SK-N-SH (cell line): ENCODE data around the gene PRKCI. TPM values are rescaled to one million over a fixed set of nuclear protein-coding genes. Genes with fewer than 3 reads are reported as not detected.

Experiments
- CTCF ChIA-PET: fragments of 300-600, 350-600 bp; formaldehyde crosslinking; extraction: SDS; loops from one replicate; lab custom pipeline; 2021; lab: Yijun Ruan, JAX
- POLR2A ChIA-PET: fragments of 350-600 bp; sonication (Branson Sonifier 250); formaldehyde crosslinking; extraction: SDS; loops from one replicate; lab custom pipeline; 2020; ENCODE audit warnings: antibody characterized with exemption, inconsistent platforms; lab: Yijun Ruan, JAX
- DNase-seq: peaks from one replicate; pipeline ENCODE4 v3.0.0; 2012
- H2AFZ ChIP-seq: fragments of 200-600 bp; sonication (generic); 2 replicates; pipeline ENCODE4 v1.8.1; 2016; ENCODE audit warnings: antibody characterized with exemption, mild to moderate bottlenecking, low read depth
- H3F3A ChIP-seq: fragments of 200-600 bp; sonication (generic); replicated peaks from 2 replicates; pipeline ENCODE3; 2016; ENCODE audit warnings: antibody characterized with exemption, mild to moderate bottlenecking; ENCODE audit not compliant: insufficient read depth
- H3K27ac ChIP-seq, 2 experiments: fragments of 200-500 bp in 1 of 2; fragments of 200-600 bp in 1 of 2; sonication (Bioruptor generic) in 1 of 2; sonication (generic), shearing (Covaris generic) in 1 of 2; 2 replicates each; pipeline versions ENCODE4 v1.5.1 to v1.6.1; 2014 to 2016; ENCODE audit warnings: low read depth in 2 of 2, inconsistent platforms in 1 of 2, low read length in 1 of 2, mild to moderate bottlenecking in 1 of 2, mixed read lengths in 1 of 2
- H3K27me3 ChIP-seq: fragments of 200-600 bp; sonication (generic), shearing (Covaris generic); 2 replicates; pipeline ENCODE4 v1.6.1; 2016; ENCODE audit warnings: mixed run types; ENCODE audit not compliant: insufficient read depth
- H3K36me3 ChIP-seq, 2 experiments: fragments of 200-500 bp in 1 of 2; fragments of 200-600 bp in 1 of 2; sonication (Bioruptor generic) in 1 of 2; sonication (generic) in 1 of 2; replicated peaks in 1 of 2; 2 replicates each; pipeline versions ENCODE3 to v1.5.1; 2014 to 2016; ENCODE audit warnings: low read length in 1 of 2, mild to moderate bottlenecking in 1 of 2; ENCODE audit not compliant: insufficient read depth in 2 of 2, control insufficient read depth in 1 of 2
- H3K4me1 ChIP-seq, 2 experiments: fragments of 200-500 bp in 1 of 2; fragments of 200-600 bp in 1 of 2; sonication (Bioruptor generic) in 1 of 2; sonication (generic), shearing (Covaris generic) in 1 of 2; 2 replicates each; pipeline versions ENCODE4 v1.5.1 to v1.6.1; 2014 to 2016; ENCODE audit warnings: low read depth in 1 of 2, low read length in 1 of 2, mixed run types in 1 of 2; ENCODE audit not compliant: insufficient read depth in 2 of 2, control insufficient read depth in 1 of 2
- H3K4me2 ChIP-seq: fragments of 200-600 bp; sonication (generic), shearing (Covaris generic); 2 replicates; pipeline ENCODE4 v1.6.1; 2017; ENCODE audit warnings: mixed run types
- H3K4me3 ChIP-seq, 2 experiments: fragments of 200-500 bp in 1 of 2; fragments of 200-600 bp in 1 of 2; sonication (Bioruptor generic) in 1 of 2; sonication (generic), shearing (Covaris generic) in 1 of 2; 2 replicates each; pipeline versions ENCODE4 v1.5.1 to v1.8.1; 2014 to 2016; ENCODE audit warnings: low read depth in 2 of 2, inconsistent platforms in 1 of 2, low read length in 1 of 2, mild to moderate bottlenecking in 1 of 2, mixed read lengths in 1 of 2, moderate library complexity in 1 of 2
- H3K79me2 ChIP-seq: fragments of 200-600 bp; sonication (generic); 2 replicates; pipeline ENCODE4 v1.8.1; 2017; ENCODE audit warnings: mild to moderate bottlenecking; ENCODE audit not compliant: insufficient read depth
- H3K9ac ChIP-seq: fragments of 200-600 bp; sonication (generic); 2 replicates; pipeline ENCODE4 v1.6.1; 2017; ENCODE audit warnings: mixed run types
- H3K9me2 ChIP-seq: fragments of 200-600 bp; sonication (generic); 2 replicates; pipeline ENCODE4 v1.6.1; 2017; ENCODE audit warnings: mixed run types
- H3K9me3 ChIP-seq: fragments of 200-600 bp; sonication (generic); 2 replicates; pipeline ENCODE4 v1.6.1; 2017; ENCODE audit warnings: mixed run types, mild to moderate bottlenecking, moderate library complexity
- H4K20me1 ChIP-seq: fragments of 200-600 bp; sonication (generic); 2 replicates; pipeline ENCODE4 v1.6.1; 2017; ENCODE audit warnings: mild to moderate bottlenecking, mixed run types; ENCODE audit not compliant: insufficient read depth
- CHD2 ChIP-seq: fragments of 150-350 bp; IDR thresholded peaks from 2 replicates; pipeline ENCODE4 v1.6.1; 2018; ENCODE audit warnings: low read length; ENCODE audit not compliant: partially characterized antibody
- CTCF ChIP-seq: fragments of 200-600 bp; sonication (generic); IDR thresholded peaks from 2 replicates; pipeline ENCODE4 v1.6.1; 2017; ENCODE audit warnings: antibody characterized with exemption, mild to moderate bottlenecking, moderate library complexity
- ELF1 ChIP-seq: IDR thresholded peaks from 2 replicates; pipeline ENCODE4 v1.4.0; 2012
- FOSL2 ChIP-seq: IDR thresholded peaks from 2 replicates; pipeline ENCODE4 v1.4.0; 2012; ENCODE audit warnings: low read depth, mild to moderate bottlenecking, moderate library complexity, borderline replicate concordance
- FOXM1 ChIP-seq: IDR thresholded peaks from 2 replicates; pipeline ENCODE4 v1.4.0; 2012; ENCODE audit warnings: low read depth, mild to moderate bottlenecking
- GABPA ChIP-seq: IDR thresholded peaks from 2 replicates; pipeline ENCODE4 v1.4.0; 2012; ENCODE audit warnings: low read depth, mild to moderate bottlenecking
- MAX ChIP-seq: IDR thresholded peaks from 2 replicates; pipeline ENCODE4 v1.4.0; 2012; ENCODE audit warnings: low read depth
- MXI1 ChIP-seq: IDR thresholded peaks from 2 replicates; pipeline ENCODE4 v1.6.1; 2012; ENCODE audit warnings: mild to moderate bottlenecking, low read depth, low read length, improper control_type of control experiment
- NFIC ChIP-seq: IDR thresholded peaks from 2 replicates; pipeline ENCODE4 v1.4.0; 2012; ENCODE audit warnings: borderline replicate concordance
- POLR2AphosphoS5 ChIP-seq: IDR thresholded peaks from 2 replicates; pipeline ENCODE4 v1.6.1; 2012; ENCODE audit warnings: low read depth, low read length
- RFX5 ChIP-seq: IDR thresholded peaks from 2 replicates; pipeline ENCODE4 v1.6.1; 2012; ENCODE audit warnings: mild to moderate bottlenecking, improper control_type of control experiment, low read length
- SMC3 ChIP-seq: IDR thresholded peaks from 2 replicates; pipeline ENCODE4 v1.6.1; 2012; ENCODE audit warnings: low read depth, low read length, improper control_type of control experiment
- TAF1 ChIP-seq: IDR thresholded peaks from 2 replicates; pipeline ENCODE4 v1.6.1; 2012; ENCODE audit warnings: low read depth, mild to moderate bottlenecking, low read length, moderate library complexity, borderline replicate concordance
- TEAD4 ChIP-seq: IDR thresholded peaks from 2 replicates; pipeline ENCODE4 v1.4.0; 2012; ENCODE audit warnings: mild to moderate bottlenecking, borderline replicate concordance; ENCODE audit not compliant: insufficient read depth
- USF1 ChIP-seq: IDR thresholded peaks from 2 replicates; pipeline ENCODE4 v1.4.0; 2012; ENCODE audit warnings: low read depth, borderline replicate concordance
- USF2 ChIP-seq: fragments of 150-350 bp; IDR thresholded peaks from 2 replicates; pipeline ENCODE4 v1.6.1; 2017; ENCODE audit warnings: antibody characterized with exemption, low read length, low read depth, borderline replicate concordance
- ZBTB33 ChIP-seq: IDR thresholded peaks from 2 replicates; pipeline ENCODE4 v1.4.0; 2012; ENCODE audit warnings: low read depth, borderline replicate concordance
- WGBS: methylation state at CpG from one replicate; pipeline ENCODE4 v1.1.6; 2017; ENCODE audit warnings: low lambda C conversion rate; 5-methylcytosine and 5-hydroxymethylcytosine counted together
- polyA plus RNA-seq, 3 experiments: library from polyadenylated mRNA; depleted of rRNA; stranded (reverse); fragments of >200 nt; gene quantifications; 2 replicates each; pipeline ENCODE4 v1.2.3, GENCODE V29; 2012

PRKCI gene
- polyA plus RNA-seq, 1 of the 3 experiments (the other 2 are of a cell fraction): 10.1 TPM

GRCh38 chr3:170232266-170232665 is 10.0 kb downstream of the PRKCI start:
- Histone ChIP-seq H3K9ac (no peak overlapping the region), H3K27me3 (no peaks in the 10 kb centered on the region), H3F3A (no peaks in the 10 kb centered on the region), H3K9me3 (no peaks in the 10 kb centered on the region), H2AFZ (no peak overlapping the region), H3K27ac (no peak overlapping the region), H3K4me2 (no peak overlapping the region), H3K79me2 (peaks cover 80% of the 10 kb centered on the region), H3K9me2 (no peaks in the 10 kb centered on the region), H3K36me3 (peaks cover 0 to 23% of the 10 kb centered on the region in 2 experiments)
- POLR2A ChIA-PET: interaction anchor here (1.6 kb wide), 1 partner anchor 10 kb away, joined by 7 read pairs; the partner anchor contains the start of gene PRKCI
- WGBS: 97% methylated on average over 5 of the region's 5 CpGs
- CTCF ChIA-PET: interaction anchor here (1.3 to 1.8 kb wide), 2 partner anchors 10 to 11 kb away, joined by 4 to 5 read pairs; partner anchors contain the start of gene PRKCI
- no peak for TF ChIP-seq CTCF
- TF ChIP-seq, all 33 proteins: peak for 0
- DNase-seq: no peak
- H3K4me1 ChIP-seq: peaks cover 0 to 7% of the 10 kb centered on the region in 2 experiments; a peak in 1 of 4 replicates
- no peak overlapping the region for H3K4me3 ChIP-seq
- peaks cover 5% of the 10 kb centered on the region for H4K20me1 ChIP-seq

GRCh38 chr3:170233530-170233929 is 11.3 kb downstream of the PRKCI start:
- no peak for DNase-seq
- TF ChIP-seq USF1 (no peak), NFIC (no peak), TAF1 (no peak), RFX5 (no peak), GABPA (no peak), FOSL2 (no peak), TEAD4 (no peak), POLR2AphosphoS5 (no peak), ELF1 (no peak), ZBTB33 (no peak), SMC3 (no peak), CHD2 (no peak), MAX (no peak), FOXM1 (no peak), USF2 (no peak), MXI1 (no peak)
- TF ChIP-seq, all 33 proteins: peak for 0
- Histone ChIP-seq H3K27ac (no peak overlapping the region), H2AFZ (no peak overlapping the region), H3K4me2 (no peak overlapping the region), H3K79me2 (peaks cover 67% of the 10 kb centered on the region), H3K36me3 (peaks cover 0 to 36% of the 10 kb centered on the region in 2 experiments), H3K4me3 (no peak overlapping the region), H3K27me3 (no peaks in the 10 kb centered on the region), H3K9me2 (no peaks in the 10 kb centered on the region), H3F3A (no peaks in the 10 kb centered on the region), H3K4me1 (no peaks in the 10 kb centered on the region), H4K20me1 (peaks cover 5% of the 10 kb centered on the region), H3K9me3 (no peaks in the 10 kb centered on the region), H3K9ac (no peak overlapping the region)
- POLR2A ChIA-PET: interaction anchor here (1.6 kb wide), 1 partner anchor 11 kb away, joined by 7 read pairs; the partner anchor contains the start of gene PRKCI
- CTCF ChIA-PET: interaction anchor here (1.3 to 1.8 kb wide), 2 partner anchors 10 to 11 kb away, joined by 4 to 5 read pairs; partner anchors contain the start of gene PRKCI
- 97% methylated on average over 6 of the region's 6 CpGs for WGBS
